ENCODE results near the gene AASS. TPM values are rescaled to one million over a fixed set of nuclear protein-coding genes. Genes with fewer than 3 reads are reported as not detected.

AASS gene
- total and polyA plus RNA-seq, 2 donors (not counting 3 experiments of a cell fraction or from before 2014, with no cell fraction given) = 11.1 to 27.8 TPM

DNA sequence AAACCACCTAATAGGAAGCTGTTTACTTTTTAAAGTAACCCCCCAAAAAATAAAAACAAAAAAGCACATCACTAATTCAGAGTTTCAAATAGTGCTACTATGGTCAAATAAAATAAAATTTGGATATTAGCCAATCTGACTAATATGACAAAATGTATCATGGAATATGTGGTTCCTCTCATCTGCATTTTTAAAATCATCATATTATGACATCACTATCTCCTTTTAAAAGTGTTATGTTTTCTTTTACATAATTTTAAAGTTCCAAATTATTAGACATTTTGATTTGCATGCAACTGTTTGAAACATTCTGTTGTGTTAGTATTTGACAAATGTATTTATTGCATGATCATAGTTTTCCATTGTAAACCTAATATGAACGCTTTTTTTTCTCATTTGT lies 110.4 kb downstream of the AASS start:
- intact Hi-C loops (cut with micrococcal nuclease) = no loop called here

More for the DNA sequence above, 110.4 kb downstream of the AASS start:
- TF ChIP-seq POLR2AphosphoS5 (IDR thresholded peaks at IDR 0.05; ENCODE audit: insufficient read depth, low read depth, low read length) = no peak
- no peak for TF ChIP-seq FOS (IDR thresholded peaks at IDR 0.05; ENCODE audit: borderline replicate concordance, insufficient read depth, low read length)
- no peak for TF ChIP-seq POLR2A (IDR thresholded peaks at IDR 0.05; ENCODE audit: low read depth, low read length)
- no peak for TF ChIP-seq EZH2 (IDR thresholded peaks at IDR 0.05; ENCODE audit: borderline replicate concordance, low read depth, low read length, severe bottlenecking)
- TF ChIP-seq, protein P1, sequence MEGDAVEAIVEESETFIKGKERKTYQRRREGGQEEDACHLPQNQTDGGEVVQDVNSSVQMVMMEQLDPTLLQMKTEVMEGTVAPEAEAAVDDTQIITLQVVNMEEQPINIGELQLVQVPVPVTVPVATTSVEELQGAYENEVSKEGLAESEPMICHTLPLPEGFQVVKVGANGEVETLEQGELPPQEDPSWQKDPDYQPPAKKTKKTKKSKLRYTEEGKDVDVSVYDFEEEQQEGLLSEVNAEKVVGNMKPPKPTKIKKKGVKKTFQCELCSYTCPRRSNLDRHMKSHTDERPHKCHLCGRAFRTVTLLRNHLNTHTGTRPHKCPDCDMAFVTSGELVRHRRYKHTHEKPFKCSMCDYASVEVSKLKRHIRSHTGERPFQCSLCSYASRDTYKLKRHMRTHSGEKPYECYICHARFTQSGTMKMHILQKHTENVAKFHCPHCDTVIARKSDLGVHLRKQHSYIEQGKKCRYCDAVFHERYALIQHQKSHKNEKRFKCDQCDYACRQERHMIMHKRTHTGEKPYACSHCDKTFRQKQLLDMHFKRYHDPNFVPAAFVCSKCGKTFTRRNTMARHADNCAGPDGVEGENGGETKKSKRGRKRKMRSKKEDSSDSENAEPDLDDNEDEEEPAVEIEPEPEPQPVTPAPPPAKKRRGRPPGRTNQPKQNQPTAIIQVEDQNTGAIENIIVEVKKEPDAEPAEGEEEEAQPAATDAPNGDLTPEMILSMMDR (IDR thresholded peaks at IDR 0.05; ENCODE audit: extremely low read depth in 1 of 2, insufficient read depth in 1 of 2, low read depth in 1 of 2, low read length in 2 of 2) = no peak
- TF ChIP-seq MYC (IDR thresholded peaks at IDR 0.05; ENCODE audit: low read depth, low read length) = no peak
- TF ChIP-seq GATA2 (IDR thresholded peaks at IDR 0.05; ENCODE audit: insufficient read depth, insufficient read length, low read depth, low read length) = no peak
- no peak for TF ChIP-seq JUN (IDR thresholded peaks at IDR 0.05; ENCODE audit: borderline replicate concordance, insufficient read depth, insufficient read length, low read depth)
- TF ChIP-seq, protein P2, sequence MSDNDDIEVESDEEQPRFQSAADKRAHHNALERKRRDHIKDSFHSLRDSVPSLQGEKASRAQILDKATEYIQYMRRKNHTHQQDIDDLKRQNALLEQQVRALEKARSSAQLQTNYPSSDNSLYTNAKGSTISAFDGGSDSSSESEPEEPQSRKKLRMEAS (IDR thresholded peaks at IDR 0.05; ENCODE audit: insufficient read depth, insufficient read length) = no peak
- no peaks in the 10 kb centered on the region for H3K4me1 ChIP-seq (ENCODE audit: control insufficient read depth, extremely low read depth, insufficient read depth, low read length)
- H3K9me1 ChIP-seq (replicated peaks; ENCODE audit: control insufficient read depth, extremely low read depth, insufficient read depth, low read length) = no peaks in the 10 kb centered on the region
- H3K9me3 ChIP-seq (replicated peaks; ENCODE audit: control insufficient read depth, insufficient read depth, low read length) = no peaks in the 10 kb centered on the region
- no peaks in the 10 kb centered on the region for H3K79me2 ChIP-seq (ENCODE audit: control insufficient read depth, insufficient read depth, low read length)
- no peaks in the 10 kb centered on the region for H3K27me3 ChIP-seq (ENCODE audit: control insufficient read depth in 2 of 2, insufficient read depth in 2 of 2, low read length in 2 of 2)
- ChIA-PET CTCF (no interaction called here), POLR2A (no interaction called here)
- no peak for FAIRE-seq
- no peaks in the 10 kb centered on the region for H3K36me3 ChIP-seq (ENCODE audit: control insufficient read depth in 2 of 2, extremely low read depth in 1 of 2, insufficient read depth in 2 of 2, low read length in 2 of 2)
- no peak for DNase-seq (ENCODE audit: low read depth, low spot score)
- H2AFZ ChIP-seq (ENCODE audit: low read depth, low read length) = no peak overlapping the region
- no TSS peak for BruUV-seq (replicated peaks)
- no peak overlapping the region for H3K4me3 ChIP-seq (replicated peaks in 1 of 3; ENCODE audit: insufficient read depth in 1 of 3, low read depth in 1 of 3, low read length in 3 of 3)
- no peaks in the 10 kb centered on the region for H4K20me1 ChIP-seq (replicated peaks; ENCODE audit: control insufficient read depth, extremely low read depth, insufficient read depth, low read length)
- H3K4me2 ChIP-seq (ENCODE audit: insufficient read depth, low read length) = no peak overlapping the region
- dilution Hi-C loops (cut with MboI; ENCODE audit: extremely low pct_ligation_motif_present, low sequenced_read_pairs) = no loop called here
- no peak overlapping the region for H3K9ac ChIP-seq (replicated peaks; ENCODE audit: extremely low read depth, insufficient read depth, low read length)
- H3K27ac ChIP-seq (ENCODE audit: insufficient read depth, low read depth, low read length) = no peak overlapping the region

All from endothelial cell of umbilical vein (primary cell).